Sciatic nerve (tissue), 2 donors: ENCODE data around the gene SNX7. TPM values are rescaled to one million over a fixed set of nuclear protein-coding genes. Genes with fewer than 3 reads are reported as not detected.

ENCODE experiments used
- ATAC-seq: fragments of 200-7000 bp; cut with Tn5 transposase; one replicate; pipeline ENCODE4 v1.9.1; 2020; ENCODE audit warnings: mild to moderate bottlenecking, moderate library complexity
- DNase-seq: peaks from one replicate; pipeline ENCODE4 v3.0.0-alpha.2; 2020; ENCODE audit warnings: low spot score
- intact Hi-C: fragments of 100-400 bp; cut with DNase I; formaldehyde crosslinking; loops from one replicate; pipeline ENCODE4 v1.14.2; 2022
- total RNA-seq: library from RNA; stranded (reverse); fragmentation: NEBNext Ultra II Directional; extraction: Animal tissue kit (Norgen Biotek cat#: 25700); gene quantifications from one replicate; pipeline ENCODE4 v1.2.1, GENCODE V29; 2021
- donor health status: DM: no; HTN: no; CAD: no.
- donor health status: DM: no; HTN: no; CAD: no.

Gene SNX7
- total RNA-seq, 1 donor from 2014 or later: 24.5 TPM

DNA sequence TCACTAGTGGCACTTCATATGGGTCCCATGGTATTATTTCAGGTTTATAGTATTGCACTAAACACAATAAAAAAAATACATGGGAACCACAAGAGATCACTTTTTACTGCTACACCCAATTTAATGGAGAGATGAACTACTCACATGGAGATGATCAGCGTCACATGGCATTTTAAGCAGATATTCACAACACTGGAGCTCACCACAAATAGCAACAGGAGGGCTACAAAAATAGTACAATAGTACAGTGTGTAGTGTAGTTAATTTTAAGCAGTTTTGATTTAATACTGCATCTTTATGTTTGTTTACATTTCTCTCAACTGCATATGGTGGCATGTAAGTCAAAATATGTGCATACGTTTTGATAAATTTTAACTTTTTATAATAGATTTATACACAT lies 31.0 kb downstream of the SNX7 start:
- intact Hi-C loops: no loop called here
- DNase-seq: no peak
- no peak for ATAC-seq

DNA sequence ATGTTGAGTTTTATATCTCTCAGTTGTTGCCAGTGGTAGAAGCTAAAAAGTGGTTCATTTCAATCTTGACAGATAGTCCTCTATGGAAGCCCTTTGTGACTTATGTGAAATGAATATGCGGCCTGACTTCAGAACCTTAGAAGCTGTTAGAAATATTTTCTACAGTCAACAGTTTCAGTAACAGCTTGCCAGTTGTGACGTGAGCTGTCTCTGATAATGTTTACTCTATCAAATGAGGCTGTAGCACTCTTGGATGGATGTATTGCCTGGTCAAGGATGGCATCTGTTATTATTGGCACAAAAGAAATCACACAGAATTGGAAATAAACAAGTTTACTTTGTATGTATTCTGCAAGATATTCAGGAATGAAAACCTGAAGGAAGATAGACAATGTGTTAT lies 31.9 kb downstream of the SNX7 start:
- DNase-seq (no peak), ATAC-seq (no peak)
- intact Hi-C loops: no loop called here

DNA sequence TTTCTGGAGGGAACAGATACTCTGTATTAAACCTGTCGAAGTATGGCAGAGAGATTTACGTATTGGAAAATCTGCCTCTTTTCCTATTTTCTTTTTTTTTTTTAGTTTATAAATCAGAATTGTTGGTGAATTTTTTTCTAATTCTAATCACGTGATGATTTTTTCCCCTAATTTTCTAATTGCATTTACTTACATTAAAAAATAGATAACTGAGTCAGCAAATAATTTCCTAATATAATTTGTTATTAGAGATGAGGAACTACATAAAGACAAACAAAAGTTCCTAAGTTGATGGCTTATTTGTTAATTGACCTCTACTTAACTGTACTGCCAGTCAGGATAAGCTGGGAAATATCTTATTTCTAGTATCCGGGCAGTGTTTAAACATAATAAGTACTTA lies 34.6 kb downstream of the SNX7 start:
- no peak for ATAC-seq
- intact Hi-C loops: no loop called here
- DNase-seq: no peak

DNA sequence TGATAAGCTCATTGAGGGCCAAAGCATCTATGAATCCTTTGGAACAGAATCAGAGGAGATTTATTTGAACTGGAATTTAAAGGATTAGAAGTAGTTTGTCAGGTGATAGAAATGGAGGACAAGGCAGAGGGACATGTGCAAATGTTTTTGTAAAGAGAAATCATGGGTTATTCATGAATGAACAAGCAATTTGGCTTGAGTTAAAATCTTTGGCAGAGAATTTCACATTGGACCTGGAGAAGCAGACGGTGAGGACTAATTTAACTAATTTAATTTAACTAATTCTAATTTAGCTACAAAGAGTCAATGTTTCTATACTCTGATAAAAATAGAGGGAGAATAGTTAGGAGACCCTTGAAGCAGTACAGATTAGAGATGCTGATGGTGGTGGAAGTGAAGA lies 36.3 kb downstream of the SNX7 start:
- ATAC-seq (no peak), DNase-seq (no peak)
- intact Hi-C loops: no loop called here

DNA sequence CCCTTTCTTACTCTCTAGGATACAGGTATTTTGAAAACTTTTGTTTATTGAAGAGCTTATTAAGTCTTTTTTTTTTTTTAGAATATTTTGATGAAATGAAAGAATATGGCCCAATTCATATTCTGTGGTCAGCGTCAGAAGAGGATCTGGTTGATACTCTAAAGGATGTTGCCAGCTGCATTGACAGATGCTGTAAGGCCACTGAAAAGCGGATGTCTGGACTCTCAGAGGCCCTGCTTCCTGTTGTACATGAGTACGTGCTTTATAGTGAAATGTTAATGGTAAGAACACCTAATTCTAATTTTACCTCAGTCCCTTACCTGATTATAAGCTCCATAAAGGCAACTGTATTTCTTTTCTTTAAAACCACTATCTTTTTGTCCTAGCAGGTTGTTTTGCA lies 37.1 kb downstream of the SNX7 start:
- DNase-seq (no peak), ATAC-seq (no peak)
- intact Hi-C loops: no loop called here

DNA sequence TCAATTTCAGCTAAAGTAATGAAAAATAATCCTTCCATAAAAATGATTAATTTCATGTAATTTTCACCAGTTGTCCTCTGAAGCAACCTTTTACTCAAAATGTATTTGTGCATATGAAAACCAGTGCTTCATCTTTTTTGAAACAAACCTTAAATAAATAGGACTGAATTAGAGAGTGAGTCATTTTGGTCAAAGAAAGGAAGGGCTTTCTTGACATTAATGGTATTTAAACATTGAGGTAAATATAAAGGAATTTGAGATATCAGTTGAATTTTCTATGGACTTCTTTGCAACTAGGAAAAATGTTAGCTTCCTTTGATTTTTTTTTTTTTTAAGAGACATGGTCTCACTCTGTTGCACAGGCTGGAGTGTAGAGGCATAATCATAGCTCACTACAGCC lies 38.7 kb downstream of the SNX7 start:
- intact Hi-C loops: no loop called here
- no peak for DNase-seq
- no peak for ATAC-seq

DNA sequence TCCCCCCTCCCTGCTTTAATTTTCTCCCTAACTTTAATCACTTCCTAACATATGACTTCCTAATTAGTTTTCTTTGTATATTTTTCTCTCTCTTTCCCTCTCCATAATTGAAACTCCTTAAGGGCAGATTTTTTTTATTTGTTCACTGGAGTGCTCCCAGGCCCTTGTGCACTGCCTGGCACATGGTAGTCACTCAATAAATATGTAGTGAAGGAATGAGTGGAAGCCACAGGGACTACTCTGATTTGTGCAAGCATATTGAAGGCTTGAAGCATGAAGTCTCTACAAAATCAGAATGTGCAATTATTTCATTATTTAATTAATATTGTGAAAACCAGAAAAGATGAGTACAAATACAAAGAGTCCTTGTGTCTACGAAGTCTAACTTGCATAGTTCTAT lies 41.5 kb downstream of the SNX7 start:
- DNase-seq (no peak), ATAC-seq (no peak)
- intact Hi-C loops: no loop called here

DNA sequence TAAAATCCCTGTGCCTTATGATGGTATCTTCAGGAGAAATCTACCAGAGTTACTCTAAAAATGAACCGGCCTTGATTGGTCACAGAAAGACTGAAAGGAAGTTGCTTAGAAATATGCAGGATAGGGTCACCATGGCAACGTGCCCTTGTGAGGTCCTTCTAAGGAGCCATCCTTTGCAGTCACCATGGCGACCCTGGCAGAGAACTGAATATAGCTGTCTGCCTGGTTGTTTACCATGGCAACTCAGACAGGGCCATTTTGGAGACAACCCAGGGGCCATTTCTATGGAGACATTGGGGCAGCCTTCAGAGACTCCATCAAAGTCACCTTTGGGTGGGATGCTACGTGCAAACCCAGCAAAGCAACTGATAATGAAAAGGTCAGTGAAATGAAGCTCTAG lies 43.0 kb downstream of the SNX7 start:
- intact Hi-C loops: no loop called here
- no peak for ATAC-seq
- no peak for DNase-seq

DNA sequence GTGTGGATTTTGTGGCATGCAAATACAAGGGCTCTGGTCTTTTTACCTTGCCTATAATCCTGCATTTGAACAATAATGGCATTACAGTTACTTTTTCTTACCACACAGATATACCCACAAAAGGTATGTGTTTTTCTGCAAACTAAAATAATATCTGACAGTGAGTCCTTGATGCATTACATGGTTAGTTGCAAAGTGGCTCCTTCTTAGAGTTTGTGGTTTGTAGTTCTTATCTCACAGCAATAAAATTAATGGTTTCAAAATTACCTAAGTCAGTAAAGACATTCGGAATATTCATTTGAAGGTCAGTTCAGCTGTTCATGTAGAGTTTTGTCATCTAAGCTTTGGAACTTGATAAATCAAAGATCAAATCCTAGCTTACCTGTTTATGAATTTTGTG lies 43.5 kb downstream of the SNX7 start:
- DNase-seq (no peak), ATAC-seq (no peak)
- intact Hi-C loops: no loop called here

DNA sequence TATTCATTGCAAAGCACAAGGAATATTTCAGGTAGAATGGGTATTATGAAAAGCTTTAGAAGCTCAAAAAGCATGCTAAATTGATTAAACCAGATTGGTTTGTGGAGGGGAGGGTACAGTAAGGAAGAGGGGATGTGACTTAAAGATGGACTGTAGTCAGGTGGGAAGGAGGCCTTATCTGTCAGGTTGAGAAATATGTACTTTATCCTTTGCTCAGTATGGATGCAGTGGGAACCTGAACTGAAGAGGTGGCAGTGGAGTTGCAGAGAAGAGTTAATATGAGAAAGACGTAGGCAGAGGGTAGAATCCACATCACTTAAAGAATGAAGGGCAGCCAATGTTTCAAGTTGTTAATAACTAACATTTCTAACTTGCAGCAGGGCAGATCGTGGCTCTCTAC lies 44.1 kb downstream of the SNX7 start:
- intact Hi-C loops: no loop called here
- DNase-seq (no peak), ATAC-seq (no peak)

DNA sequence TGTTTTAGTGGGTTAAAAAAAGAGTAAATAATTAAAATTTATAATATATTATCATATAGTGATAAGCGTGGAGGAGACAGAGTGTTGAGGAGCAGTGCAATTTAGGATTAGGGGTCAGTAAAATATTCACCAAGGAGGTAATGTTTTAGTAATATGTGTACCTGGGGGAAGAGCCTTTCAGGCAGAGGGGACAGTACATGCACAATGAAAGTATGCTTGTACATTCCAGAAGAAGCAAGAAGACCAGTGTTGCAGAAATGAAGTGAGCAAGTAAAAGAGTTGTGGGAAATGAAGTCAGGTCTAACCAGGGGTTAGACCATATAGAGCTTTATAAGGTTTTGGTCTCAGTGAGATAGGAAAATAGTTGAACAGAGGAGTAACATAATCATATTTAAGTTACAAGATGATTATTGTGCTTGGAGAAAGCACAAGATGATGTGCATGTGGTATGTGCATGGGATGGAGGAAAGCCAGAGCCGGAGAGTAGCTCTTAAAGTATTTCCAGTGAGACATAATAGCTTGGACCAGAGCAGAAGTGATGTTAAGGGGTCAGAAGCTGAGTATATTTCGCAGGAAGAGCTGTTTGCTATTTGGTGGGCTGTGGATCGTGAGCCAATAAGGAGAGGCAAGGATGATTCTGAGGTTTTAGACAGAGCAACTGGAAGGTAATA lies 44.8 kb downstream of the SNX7 start:
- intact Hi-C loops: no loop called here
- ATAC-seq (no peak), DNase-seq (no peak)

DNA sequence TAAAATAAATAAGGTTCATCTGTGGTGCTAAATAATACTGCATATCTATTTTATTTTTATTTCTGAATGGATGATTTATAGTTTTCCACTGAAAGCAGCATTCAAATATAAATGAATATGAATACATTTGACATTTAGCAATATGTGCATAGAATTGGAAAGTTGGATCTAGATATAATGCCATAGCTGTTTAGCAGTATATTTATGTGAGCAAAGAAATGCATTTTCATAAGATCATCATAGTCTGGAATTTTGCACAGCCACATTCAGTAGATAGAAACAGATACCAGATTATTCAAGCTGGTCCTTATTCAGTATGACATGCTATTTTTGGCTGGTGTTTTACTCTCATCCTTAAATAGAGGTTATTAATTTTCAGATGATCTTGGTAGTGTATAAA lies 46.0 kb downstream of the SNX7 start:
- no peak for ATAC-seq
- intact Hi-C loops: no loop called here
- no peak for DNase-seq

DNA sequence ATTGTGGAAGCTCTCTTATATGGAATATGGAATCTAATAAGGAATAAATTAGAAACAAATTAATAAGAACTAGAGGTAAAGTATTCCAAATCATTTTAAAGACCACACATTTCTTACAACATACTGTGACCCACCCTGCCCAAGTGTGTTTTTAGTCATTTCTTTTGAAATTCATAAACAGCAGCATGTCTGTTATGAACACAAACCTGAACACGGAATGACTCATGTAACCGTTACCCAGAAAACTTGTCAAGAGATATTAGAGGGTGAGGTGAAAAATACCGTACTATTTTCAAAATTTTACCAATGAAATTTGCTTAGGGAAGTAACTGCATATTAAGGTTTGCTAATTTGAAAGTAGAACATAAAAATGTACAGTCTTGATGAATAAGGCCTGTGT lies 48.4 kb downstream of the SNX7 start:
- DNase-seq (no peak), ATAC-seq (no peak)
- intact Hi-C loops: no loop called here

DNA sequence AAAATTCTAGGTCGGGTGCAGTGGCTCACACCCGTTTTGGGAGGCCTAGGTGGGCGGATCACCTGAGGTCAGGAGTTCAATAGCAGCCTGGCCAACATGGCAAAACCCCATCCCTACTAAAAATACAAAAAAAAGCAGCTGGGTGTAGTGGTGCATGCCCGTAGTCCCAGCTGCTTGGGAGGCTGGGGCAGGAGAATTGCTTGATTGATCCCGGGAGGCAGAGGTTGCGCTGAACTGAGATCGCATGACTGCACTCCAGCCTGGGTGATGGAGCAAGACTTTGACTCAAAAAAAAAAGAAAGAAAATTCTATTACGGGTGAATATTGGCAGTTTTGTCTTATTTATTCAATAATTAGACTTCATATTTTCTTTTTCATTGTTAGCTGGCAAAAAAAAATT lies 62.1 kb downstream of the SNX7 start:
- no peak for ATAC-seq
- DNase-seq: no peak
- intact Hi-C loops: no loop called here

DNA sequence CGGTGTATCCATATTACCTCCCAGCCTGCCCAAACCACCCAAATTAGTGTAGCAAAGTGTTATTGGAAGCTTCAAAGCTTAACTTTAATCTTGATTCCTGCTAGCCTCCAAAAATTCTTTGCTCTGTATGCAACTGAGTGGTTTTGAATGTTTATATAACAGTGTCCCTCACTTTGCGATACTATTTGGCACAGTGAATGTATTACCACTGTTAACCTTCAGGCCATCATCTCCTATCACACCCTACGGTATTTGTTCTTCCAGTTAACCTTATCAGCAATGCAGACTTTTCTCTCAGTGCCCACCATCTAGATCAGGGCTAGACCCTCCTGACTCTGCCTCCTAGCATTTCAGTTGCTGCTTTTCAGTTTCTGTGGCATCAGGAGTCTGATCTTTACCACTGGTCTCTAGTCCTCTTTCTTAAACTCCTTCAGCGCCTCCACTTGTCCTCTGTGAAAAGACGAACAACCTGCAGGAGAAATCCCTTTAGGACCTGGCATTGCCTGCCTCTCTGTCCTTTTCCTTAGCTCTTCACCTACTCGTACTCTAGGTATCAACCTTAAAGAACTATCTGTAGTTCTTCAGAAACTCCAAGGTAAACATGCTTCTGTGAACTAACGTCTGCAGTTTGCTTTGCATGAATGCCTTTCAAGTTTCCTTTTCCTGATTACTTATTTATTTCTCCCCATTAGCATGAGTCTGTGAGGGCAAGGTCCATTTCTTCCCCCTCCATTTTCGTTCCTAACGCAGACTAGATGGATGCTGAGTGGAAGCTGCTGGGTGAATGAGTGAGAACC lies 71.7 kb downstream of the SNX7 start:
- ATAC-seq: no peak
- intact Hi-C loops: no loop called here
- no peak for DNase-seq

DNA sequence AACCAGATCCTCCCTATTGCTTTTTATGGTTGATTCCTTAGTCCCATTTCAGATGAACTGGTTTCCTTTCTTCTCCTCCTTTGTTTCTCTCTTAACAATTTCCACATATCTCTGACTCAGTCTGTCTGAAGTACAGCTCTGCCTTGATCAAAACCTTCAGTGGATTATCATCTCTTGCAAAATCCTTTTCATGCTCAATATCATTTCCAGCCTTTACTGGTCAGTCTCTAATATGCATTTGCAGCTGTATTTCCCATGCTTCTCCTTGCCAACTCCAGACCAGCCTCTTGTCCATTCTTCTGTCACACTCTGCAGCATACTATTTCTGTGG lies 72.2 kb downstream of the SNX7 start:
- DNase-seq (no peak), ATAC-seq (no peak)
- intact Hi-C loops: no loop called here

DNA sequence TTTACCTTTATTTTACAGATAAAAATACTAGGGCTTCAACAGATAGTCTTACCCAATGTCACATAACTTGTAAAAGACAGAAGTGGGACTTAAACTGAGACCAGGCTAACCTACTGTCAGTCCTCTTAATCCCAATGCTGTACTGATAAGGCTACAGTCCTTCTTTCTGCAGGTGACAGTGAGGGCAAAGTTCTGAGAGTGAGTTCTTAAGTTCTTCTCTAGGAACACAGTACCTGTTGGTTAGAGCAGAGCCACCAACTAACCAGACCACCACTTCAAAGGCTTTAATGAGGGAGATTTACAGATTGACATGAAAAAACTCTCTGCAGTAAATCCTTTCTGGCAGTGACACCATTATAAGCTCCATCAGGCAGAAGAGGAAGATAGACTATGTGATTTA lies 74.2 kb downstream of the SNX7 start:
- intact Hi-C loops: no loop called here
- ATAC-seq: no peak

DNA sequence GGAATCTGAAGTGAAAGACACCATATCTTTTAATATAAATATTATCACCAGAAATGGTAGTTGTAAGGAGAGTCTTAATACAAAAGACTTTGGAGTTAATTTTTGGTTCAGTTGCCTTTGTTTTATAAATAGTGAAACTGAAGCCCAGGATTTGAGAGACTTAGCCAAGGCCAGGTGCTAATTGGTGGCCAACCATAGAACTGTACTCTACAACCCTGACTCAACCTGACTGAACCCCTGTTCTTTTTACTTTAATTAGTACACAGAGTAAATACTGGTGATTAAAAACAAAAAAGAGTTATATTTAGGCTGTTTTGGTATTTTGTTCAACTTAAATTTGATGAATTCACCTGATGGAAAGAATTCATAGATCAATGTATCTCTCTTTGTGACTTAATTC lies 76.3 kb downstream of the SNX7 start:
- DNase-seq (no peak), ATAC-seq (no peak)
- intact Hi-C loops: no loop called here

More for the DNA sequence above, 74.2 kb downstream of the SNX7 start:
- DNase-seq: no peak

DNA sequence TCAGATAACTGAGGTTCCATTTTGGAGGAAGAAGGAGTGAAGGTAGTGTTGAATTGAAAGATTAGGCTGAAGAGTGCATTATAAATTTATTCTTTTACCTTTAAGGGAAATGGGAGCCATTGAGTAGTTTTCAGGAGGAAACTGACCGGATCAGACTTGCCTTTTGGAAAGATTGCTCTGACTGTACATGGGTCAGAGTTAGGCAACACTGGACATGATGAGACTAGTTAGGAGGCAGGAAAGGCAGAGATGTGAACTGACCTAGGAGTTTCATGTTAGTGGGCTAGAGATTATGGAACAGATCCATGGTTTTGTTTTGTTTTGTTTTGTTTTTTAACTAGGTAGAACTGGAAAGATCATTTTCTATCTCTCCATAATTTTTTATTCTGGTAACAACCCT lies 78.2 kb downstream of the SNX7 start:
- ATAC-seq (no peak), DNase-seq (no peak)
- intact Hi-C loops: no loop called here

DNA sequence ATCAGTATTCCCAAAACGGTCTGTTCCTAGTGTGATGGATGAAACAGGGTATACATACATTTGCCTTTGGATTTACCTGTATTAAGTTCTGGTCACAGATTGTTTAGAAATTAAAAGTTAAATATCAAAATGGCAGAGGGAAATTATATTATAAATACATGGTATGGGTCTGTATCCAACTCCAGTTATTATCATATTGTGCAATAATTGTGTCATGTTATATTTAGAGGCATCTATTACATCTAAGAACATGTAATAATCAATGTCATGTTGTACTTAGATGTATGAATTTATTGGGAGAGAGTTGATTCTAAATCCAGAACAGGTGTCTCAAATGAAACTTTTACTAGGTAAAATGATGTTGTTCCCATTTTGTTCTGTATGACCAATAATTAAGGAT lies 79.6 kb downstream of the SNX7 start:
- ATAC-seq (no peak), DNase-seq (no peak)
- intact Hi-C loops: no loop called here

DNA sequence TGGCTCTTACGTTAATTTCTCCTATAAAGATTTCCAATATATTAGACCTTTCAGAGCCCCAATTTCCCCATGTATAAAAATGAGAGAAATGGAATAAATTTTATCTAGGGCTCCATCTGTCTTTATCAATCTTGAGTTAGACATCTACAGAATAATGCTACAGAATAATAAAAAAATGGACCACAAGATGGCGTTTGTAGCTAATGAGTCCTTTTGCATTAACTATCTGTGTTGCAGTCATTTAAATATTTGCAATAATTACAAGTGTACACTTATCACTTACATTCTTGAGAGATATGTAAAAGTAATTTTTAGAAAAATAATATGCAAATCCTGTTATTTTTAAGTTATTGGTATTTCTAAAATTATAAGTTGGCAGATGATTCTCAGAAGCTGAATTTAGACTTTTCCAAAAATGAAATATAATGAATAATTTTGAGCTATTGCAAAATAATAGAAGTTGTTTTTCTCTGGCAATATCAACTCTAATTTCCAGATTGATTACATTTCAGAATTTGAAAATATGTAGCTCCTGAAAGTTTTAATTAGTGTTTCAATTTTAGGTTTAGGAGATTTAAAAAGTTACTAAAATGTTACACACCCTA lies 87.7 kb downstream of the SNX7 start:
- DNase-seq: no peak
- ATAC-seq: no peak
- intact Hi-C loops: no loop called here
